Non-pigmented ciliary epithelial cell (primary cell): ENCODE data around the gene NFATC2IP.
A peak's percentile ranks its signal among the peaks of the same experiment; 100 is the strongest.
"Not testable (repeated sequence)": the region's sequence is repeated elsewhere in the genome, so short reads cannot be mapped to it uniquely, and the experiment has no call there.

Experiments used
- DNase-seq: peaks from one replicate; pipeline ENCODE4 v3.0.0-alpha.2; 2010; ENCODE audit warnings: low read depth

NFATC2IP gene

GRCh38 chr16:28974007-28974436 is 23.3 kb downstream of the NFATC2IP start:
- DNase-seq, result peak; percentile 11

GRCh38 chr16:28974437-28975157 is 23.9 kb downstream of the NFATC2IP start, which contains the start of gene SPNS1:
TSS of gene SPNS1 (plus strand) at chr16:28974778. CDS start at chr16:28975152, 374 bp downstream.
- DNase-seq, result peak; percentile 88

DNA sequence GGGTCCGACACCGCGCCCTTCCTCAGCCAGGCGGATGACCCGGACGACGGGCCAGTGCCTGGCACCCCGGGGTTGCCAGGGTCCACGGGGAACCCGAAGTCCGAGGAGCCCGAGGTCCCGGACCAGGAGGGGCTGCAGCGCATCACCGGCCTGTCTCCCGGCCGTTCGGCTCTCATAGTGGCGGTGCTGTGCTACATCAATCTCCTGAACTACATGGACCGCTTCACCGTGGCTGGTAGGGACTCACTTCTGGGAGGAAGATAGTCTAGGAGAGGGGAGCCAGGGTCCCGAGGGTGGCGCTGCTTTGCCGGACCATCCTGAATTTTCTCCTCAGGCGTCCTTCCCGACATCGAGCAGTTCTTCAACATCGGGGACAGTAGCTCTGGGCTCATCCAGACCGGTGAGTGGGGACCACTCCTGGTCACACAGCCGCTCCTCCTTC is 24.4 kb downstream of the NFATC2IP start:
- DNase-seq, result no peak

- DNase-seq, result no peak
Observed at GRCh38 chr16:28977703-28978662, 27.2 kb downstream of the NFATC2IP start.

DNA sequence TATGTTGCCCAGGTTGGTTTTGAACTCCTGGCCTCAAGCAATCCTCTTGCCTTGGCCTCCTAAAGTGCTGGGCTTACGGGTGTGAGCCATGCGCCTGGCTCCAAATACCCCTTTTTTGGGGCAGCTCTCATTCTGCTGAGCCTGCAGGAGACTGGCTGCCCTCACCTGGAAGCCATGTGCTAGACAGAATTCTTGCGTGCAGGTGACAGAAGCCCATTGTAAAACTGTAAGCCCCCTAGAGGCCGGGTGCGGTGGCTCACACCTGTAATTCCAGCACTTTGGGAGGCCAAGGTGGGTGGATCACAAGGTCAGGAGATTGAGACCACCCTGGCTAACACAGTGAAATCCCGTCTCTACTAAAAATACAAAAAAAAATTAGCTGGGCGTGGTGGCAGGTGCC is 29.6 kb downstream of the NFATC2IP start:
- DNase-seq, result not testable (repeated sequence)

DNA sequence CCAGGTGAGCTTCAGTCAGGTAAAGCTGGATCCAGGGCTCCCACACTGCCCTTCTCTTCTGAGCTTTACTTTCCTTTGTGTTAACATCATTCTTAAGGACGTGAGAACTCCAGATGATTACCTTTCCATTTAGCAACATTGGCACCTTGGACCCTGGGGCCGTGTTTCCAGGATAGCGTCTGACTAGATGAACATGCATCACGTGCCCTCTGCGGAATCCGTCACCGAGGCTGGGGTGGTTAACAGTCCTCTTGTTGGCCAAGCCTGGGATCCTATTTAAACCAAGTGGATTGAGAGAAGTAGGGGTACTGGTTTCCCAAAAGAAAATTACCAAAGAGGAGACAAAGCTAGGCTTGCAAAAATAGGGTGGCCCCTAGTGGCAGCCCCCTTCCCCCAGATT is 30.2 kb downstream of the NFATC2IP start:
- DNase-seq, result no peak

- DNase-seq, result no peak
Observed at GRCh38 chr16:28981517-28981916, 30.8 kb downstream of the NFATC2IP start.

DNA sequence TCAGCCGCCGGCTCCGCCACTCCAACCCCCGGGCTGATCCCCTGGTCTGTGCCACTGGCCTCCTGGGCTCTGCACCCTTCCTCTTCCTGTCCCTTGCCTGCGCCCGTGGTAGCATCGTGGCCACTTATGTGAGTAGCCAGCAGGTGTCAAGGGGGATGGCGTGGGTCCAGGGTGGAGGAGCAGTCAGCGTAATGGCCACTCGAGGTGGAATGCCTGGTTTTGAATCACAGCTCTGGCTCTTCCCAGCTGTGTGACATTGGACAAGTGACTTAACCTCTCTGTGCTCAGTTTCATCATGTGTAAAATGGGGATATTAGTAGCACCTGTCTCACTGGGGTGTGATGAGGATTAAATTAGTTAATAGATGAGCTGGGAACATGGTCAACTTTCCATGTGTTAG is 31.7 kb downstream of the NFATC2IP start:
- DNase-seq, result no peak

- no peak for DNase-seq
Observed at GRCh38 chr16:28982949-28983348, 32.2 kb downstream of the NFATC2IP start.

DNA sequence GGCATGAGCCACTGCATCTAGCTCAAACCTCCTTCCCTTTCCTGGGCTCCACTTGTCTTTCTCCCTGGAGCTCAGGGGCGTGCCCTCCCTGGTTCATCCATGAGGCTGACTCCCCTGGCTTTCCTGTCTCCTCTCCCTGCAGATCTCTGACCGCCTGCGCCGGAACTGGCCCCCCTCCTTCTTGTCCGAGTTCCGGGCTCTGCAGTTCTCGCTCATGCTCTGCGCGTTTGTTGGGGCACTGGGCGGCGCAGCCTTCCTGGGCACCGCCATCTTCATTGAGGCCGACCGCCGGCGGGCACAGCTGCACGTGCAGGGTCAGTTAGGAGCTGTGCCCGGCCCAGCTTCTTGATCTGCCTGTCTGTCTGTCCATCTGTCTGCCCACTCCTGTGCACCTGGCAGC is 32.9 kb downstream of the NFATC2IP start:
- no peak for DNase-seq

DNA sequence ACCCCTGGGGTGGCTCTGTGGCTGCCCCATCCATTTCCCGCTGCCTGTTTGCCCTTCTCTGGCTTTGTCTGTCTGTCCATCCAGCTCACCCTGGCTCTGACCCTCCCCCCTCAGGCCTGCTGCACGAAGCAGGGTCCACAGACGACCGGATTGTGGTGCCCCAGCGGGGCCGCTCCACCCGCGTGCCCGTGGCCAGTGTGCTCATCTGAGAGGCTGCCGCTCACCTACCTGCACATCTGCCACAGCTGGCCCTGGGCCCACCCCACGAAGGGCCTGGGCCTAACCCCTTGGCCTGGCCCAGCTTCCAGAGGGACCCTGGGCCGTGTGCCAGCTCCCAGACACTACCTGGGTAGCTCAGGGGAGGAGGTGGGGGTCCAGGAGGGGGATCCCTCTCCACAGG is 33.4 kb downstream of the NFATC2IP start:
- no peak for DNase-seq

DNA sequence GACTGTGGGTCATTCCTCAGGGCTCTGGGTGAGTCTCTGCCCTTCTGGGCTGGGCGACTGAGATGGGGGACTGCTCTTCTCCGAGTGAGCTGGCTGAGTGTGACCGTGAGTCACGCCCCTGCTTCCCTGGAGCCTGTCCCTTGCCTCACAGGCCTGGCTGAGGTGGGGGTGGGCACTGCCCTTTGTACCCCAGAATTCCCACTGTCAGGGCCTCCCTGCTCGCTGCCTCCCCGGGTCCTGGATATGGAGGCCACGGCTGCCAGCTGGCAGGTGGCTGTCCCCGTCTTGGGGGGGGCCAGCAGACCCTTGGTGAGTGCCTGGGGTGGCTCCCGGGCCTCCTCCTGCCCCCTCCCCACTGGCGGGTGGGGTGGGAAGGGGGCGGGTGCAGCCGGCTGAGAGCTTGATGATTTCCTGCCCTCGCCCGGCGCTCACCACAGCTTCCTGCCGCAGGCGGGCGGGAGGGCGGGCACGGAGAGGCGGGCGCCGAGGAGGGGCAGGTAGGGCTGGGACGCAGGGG is 33.9 kb downstream of the NFATC2IP start, which contains the start of gene LAT:
Gene LAT, plus strand, starts transcription at position 434 of the 517 bp plus-strand sequence. CDS start 366 bp downstream, outside the sequence.
- DNase-seq, result no peak

- DNase-seq, result no peak
Observed at GRCh38 chr16:28985211-28986041, 34.7 kb downstream of the NFATC2IP start.

GRCh38 chr16:28986046-28986445 is 35.3 kb downstream of the NFATC2IP start:
- DNase-seq, result no peak

- DNase-seq, result no peak
Observed at GRCh38 chr16:28986492-28986891, 35.8 kb downstream of the NFATC2IP start.

GRCh38 chr16:28987170-28987853 is 36.6 kb downstream of the NFATC2IP start:
- no peak for DNase-seq

DNA sequence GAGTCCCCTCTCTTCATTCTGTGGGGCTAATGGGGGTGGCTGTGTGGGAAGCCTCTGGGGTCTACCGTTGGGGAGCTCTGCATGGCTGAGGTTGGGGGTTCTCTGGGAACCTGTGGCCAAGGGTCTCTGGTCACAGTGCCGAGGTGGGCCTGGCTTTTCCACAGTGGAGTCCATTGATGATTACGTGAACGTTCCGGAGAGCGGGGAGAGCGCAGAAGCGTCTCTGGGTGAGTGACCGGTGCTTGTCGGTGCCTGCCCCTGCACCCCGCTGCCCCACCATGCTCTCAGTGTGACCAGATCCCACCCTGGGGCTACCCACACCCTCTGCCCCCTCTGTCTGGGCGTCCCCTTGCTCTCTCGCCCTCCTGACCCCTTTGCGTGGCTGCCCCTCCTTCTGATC is 38.6 kb downstream of the NFATC2IP start:
- DNase-seq, result no peak

DNA sequence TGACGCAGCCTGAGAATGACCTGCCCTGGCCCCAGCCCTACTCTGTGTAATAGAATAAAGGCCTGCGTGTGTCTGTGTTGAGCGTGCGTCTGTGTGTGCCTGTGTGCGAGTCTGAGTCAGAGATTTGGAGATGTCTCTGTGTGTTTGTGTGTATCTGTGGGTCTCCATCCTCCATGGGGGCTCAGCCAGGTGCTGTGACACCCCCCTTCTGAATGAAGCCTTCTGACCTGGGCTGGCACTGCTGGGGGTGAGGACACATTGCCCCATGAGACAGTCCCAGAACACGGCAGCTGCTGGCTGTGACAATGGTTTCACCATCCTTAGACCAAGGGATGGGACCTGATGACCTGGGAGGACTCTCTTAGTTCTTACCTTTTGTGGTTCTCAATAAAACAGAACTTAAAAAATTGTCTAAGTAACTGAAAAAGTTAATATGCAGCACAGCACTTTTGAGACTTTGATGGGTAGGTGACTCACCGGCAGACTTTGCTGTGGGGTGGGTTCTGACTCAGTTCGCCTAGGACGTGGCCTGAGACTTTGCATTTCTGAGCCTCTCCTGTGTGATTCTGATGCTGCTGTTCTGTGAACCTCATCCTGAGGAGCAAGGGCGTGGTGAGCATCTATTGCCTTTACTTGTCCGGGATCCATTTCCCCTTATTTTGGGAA is 39.8 kb downstream of the NFATC2IP start:
- DNase-seq, result no peak

DNA sequence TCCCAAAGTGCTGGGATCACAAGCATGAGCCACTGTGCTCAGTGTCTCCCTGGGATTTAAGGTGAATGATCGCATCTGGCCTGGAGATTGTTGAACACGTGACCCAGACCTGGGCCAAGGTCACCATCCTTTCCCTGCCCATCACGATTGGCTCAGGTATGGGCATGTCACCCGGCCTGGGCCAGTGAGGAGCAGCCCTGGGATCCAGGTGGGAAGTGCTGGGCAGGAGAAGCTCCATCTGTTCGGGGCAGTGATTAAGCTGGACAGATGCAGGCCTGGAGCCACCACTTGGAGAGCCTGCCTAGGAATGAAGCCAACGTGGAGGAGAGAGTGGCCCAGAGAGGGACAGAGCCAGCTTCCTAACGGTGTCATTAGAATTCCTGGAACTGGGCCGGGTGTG is 41.0 kb downstream of the NFATC2IP start:
- no peak for DNase-seq

- DNase-seq, result no peak
Observed at GRCh38 chr16:28992496-28992895, 41.8 kb downstream of the NFATC2IP start.
